Left cardiac atrium (tissue), 4 donors: ENCODE data around the gene RABGAP1L. TPM values are rescaled to one million over a fixed set of nuclear protein-coding genes. Genes with fewer than 3 reads are reported as not detected.
A peak's percentile ranks its signal among the peaks of the same experiment; 100 is the strongest.

Source experiments
- ATAC-seq, 2 donors: fragments of 200-7000 bp; cut with Tn5 transposase; one replicate each; pipeline ENCODE4 v1.9.1; 2020; ENCODE audit warnings: mild to moderate bottlenecking in 2 of 2, moderate library complexity in 2 of 2
- DNase-seq: peaks from one replicate; pipeline ENCODE4 v3.0.0-alpha.2; 2020
- intact Hi-C, 2 donors: fragments of 100-400 bp; cut with DNase I; formaldehyde crosslinking; loops; one replicate each; pipeline versions ENCODE4 v1.14.1 to v1.15.1; 2022 to 2023
- total RNA-seq, 2 donors: library from RNA; stranded (reverse); fragmentation: NEBNext Ultra II Directional; extraction: Animal tissue kit (Norgen Biotek cat#: 25700); gene quantifications; one replicate each; pipeline ENCODE4 v1.2.1, GENCODE V29; 2021
- donor health status: DM: no; HTN: yes; CAD: no.
- donor health status: DM: no; HTN: yes; CAD: no; lungs with severe emphysema.
- donor health status: DM: yes; HTN: yes; CAD: no.
- donor health status: Dilated cardiomyopathy.

RABGAP1L gene
- total RNA-seq, 2 donors from 2014 or later, result 134 to 145 TPM

- ATAC-seq (peak; percentile 54 to 62), DNase-seq (no peak)
- intact Hi-C loops, result loop anchor here in 1 of 2 donors (10.0 kb wide), 1 partner anchor 71 kb away; no protein-coding TSS in a partner anchor
Observed at GRCh38 chr1:174965362-174966007, 806.2 kb downstream of the RABGAP1L start.

- no peak for ATAC-seq
- intact Hi-C loops, result loop anchor here in 1 of 2 donors (10.0 kb wide), 1 partner anchor 71 kb away; no protein-coding TSS in a partner anchor
- no peak for DNase-seq
Observed at GRCh38 chr1:174966008-174966572, 806.8 kb downstream of the RABGAP1L start.

GRCh38 chr1:174967845-174968705 is 808.8 kb downstream of the RABGAP1L start:
- intact Hi-C loops, result loop anchor here in 1 of 2 donors (10.0 kb wide), 1 partner anchor 73 kb away; no protein-coding TSS in a partner anchor
- DNase-seq, result no peak
- ATAC-seq, result no peak

GRCh38 chr1:174968750-174969244 is 809.5 kb downstream of the RABGAP1L start:
- peak in 1 of 2 donors; percentile 29 for ATAC-seq
- intact Hi-C loops, result loop anchor here in 1 of 2 donors (10.0 kb wide), 1 partner anchor 74 kb away; no protein-coding TSS in a partner anchor
- no peak for DNase-seq

- ATAC-seq (no peak), DNase-seq (no peak)
- intact Hi-C loops, result loop anchor here (10.0 kb wide), 2 partner anchors 75 to 195 kb away; no protein-coding TSS in a partner anchor
Observed at GRCh38 chr1:174969977-174970376, 810.7 kb downstream of the RABGAP1L start.

GRCh38 chr1:174971466-174971865 is 812.1 kb downstream of the RABGAP1L start:
- intact Hi-C loops, result loop anchor here in 1 of 2 donors (10.0 kb wide), 1 partner anchor 197 kb away; no protein-coding TSS in a partner anchor
- ATAC-seq (no peak), DNase-seq (no peak)

GRCh38 chr1:174971902-174972301 is 812.6 kb downstream of the RABGAP1L start:
- ATAC-seq, result no peak
- intact Hi-C loops, result loop anchor here in 1 of 2 donors (10.0 kb wide), 1 partner anchor 197 kb away; no protein-coding TSS in a partner anchor
- no peak for DNase-seq

GRCh38 chr1:174974711-174975119 is 815.4 kb downstream of the RABGAP1L start:
- no peak for DNase-seq

GRCh38 chr1:174975764-174976163 is 816.4 kb downstream of the RABGAP1L start:
- DNase-seq, result no peak
- peak in 1 of 2 donors; percentile 32 for ATAC-seq
- intact Hi-C loops, result loop anchor here in 1 of 2 donors (10.0 kb wide), 1 partner anchor 201 kb away; no protein-coding TSS in a partner anchor

More at GRCh38 chr1:174974711-174975119, 815.4 kb downstream of the RABGAP1L start:
- intact Hi-C loops, result loop anchor here in 1 of 2 donors (10.0 kb wide), 1 partner anchor 200 kb away; no protein-coding TSS in a partner anchor
- peak; percentile 86 for ATAC-seq

GRCh38 chr1:174976436-174977108 is 817.3 kb downstream of the RABGAP1L start:
- intact Hi-C loops, result loop anchor here in 1 of 2 donors (10.0 kb wide), 1 partner anchor 202 kb away; no protein-coding TSS in a partner anchor
- peak in 1 of 2 donors; percentile 81 for ATAC-seq
- no peak for DNase-seq

GRCh38 chr1:174982971-174983689 is 823.8 kb downstream of the RABGAP1L start:
- ATAC-seq (no peak), DNase-seq (no peak)
- intact Hi-C loops, result loop anchor here (5.0 to 10.0 kb wide), 2 partner anchors 108 to 211 kb away; no protein-coding TSS in a partner anchor

GRCh38 chr1:174984952-174985351 is 825.6 kb downstream of the RABGAP1L start:
- DNase-seq (no peak), ATAC-seq (no peak)
- intact Hi-C loops, result loop anchor here (5.0 to 10.0 kb wide), 2 partner anchors 110 to 213 kb away; no protein-coding TSS in a partner anchor

- no peak for DNase-seq
- no peak for ATAC-seq
- intact Hi-C loops, result loop anchor here in 1 of 2 donors (10.0 kb wide), 1 partner anchor 114 kb away; no protein-coding TSS in a partner anchor
Observed at GRCh38 chr1:174988539-174988938, 829.2 kb downstream of the RABGAP1L start.

GRCh38 chr1:174988986-174989385 is 829.7 kb downstream of the RABGAP1L start:
- intact Hi-C loops, result loop anchor here in 1 of 2 donors (10.0 kb wide), 1 partner anchor 114 kb away; no protein-coding TSS in a partner anchor
- no peak for DNase-seq
- no peak for ATAC-seq

GRCh38 chr1:174989536-174990220 is 830.4 kb downstream of the RABGAP1L start:
- DNase-seq (no peak), ATAC-seq (peak; percentile 35 to 50)
- intact Hi-C loops, result loop anchor here in 1 of 2 donors (10.0 kb wide), 1 partner anchor 115 kb away; no protein-coding TSS in a partner anchor

GRCh38 chr1:174990382-174990999 is 831.2 kb downstream of the RABGAP1L start:
- ATAC-seq, result peak; percentile 72 to 82
- intact Hi-C loops, result no loop called here
- DNase-seq, result no peak
